ENCODE measurements around the gene CEP112.

CEP112 gene

DNA sequence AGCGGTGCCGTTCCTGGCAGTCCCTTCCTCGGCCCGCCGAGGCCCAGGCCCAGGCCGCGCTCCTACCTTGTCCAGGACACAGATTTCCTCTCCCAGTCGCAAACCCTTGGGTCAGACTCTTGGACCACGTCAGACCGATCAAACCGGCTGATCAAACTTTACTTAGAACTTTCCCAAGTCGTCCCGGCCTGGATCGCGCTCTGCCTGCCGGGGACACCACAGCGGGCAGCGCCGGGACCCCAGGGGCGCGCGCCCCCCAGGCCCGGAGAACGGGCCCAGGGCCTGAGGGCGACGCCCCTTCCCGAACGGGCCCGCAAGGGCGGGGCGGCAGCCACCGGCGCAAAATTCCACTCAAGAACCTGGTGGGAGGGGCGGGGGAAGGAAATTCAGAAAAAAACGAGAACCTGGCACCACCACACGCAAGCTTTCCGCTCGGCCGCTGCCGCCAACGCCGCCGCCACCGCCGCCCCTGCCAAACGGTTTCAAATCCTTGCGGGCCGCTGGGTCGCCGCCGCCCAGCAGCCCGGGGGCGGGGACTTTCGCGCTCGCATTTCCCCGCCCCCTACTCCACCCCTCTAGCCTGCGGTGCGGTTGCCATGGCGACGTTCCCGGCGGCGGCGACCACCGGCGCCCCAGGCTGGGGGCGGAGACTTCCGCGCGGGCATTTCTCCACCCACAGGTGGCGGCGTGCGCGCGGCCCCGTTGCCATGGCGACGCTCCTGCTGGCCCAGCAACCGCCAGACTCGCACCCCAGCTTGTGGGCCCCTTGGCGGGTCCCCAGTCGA lies at the start of gene CEP112:
TSS of gene CEP112 (minus strand) at position 541 of the 785 bp plus-strand sequence.
- DNase-seq, result peak; percentile 84

DNA sequence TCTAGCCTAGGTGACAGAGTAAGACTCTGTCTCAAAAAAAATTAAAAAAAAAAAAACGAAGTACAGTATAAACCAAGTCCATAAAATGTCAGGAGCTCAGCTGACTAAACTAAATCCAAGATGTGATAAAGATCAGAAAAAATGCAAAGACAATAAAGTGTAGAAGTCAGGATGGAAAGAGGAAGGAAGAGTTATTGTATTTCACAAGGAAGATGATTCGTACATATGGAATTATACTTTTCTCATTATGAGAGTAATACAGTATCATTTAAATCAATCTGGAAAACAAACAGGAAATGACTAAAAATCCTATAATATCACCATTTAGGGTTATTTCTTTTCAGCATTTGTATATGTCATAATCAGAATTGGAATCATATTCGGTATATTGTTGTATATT lies 48.7 kb upstream of the CEP112 start:
- DNase-seq, result no peak

DNA sequence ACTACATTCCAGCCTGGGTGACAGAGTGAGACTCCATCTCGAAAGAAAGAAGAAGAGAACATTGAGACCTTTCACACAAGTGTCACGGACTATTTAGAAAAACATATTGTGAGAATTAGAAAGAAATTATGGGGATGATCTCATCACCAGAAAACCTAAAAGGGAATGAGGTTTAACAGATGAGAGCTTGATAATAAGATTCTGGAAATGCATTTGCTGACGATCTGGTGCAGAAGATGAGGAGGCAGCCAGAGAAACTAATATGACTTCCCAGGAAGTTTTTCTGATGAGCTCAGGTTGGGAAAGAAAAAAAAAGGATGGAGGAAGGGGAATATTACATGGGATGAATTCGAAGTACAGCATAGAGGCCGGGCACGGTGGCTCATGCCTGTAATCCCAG lies 48.1 kb upstream of the CEP112 start:
- DNase-seq, result no peak

DNA sequence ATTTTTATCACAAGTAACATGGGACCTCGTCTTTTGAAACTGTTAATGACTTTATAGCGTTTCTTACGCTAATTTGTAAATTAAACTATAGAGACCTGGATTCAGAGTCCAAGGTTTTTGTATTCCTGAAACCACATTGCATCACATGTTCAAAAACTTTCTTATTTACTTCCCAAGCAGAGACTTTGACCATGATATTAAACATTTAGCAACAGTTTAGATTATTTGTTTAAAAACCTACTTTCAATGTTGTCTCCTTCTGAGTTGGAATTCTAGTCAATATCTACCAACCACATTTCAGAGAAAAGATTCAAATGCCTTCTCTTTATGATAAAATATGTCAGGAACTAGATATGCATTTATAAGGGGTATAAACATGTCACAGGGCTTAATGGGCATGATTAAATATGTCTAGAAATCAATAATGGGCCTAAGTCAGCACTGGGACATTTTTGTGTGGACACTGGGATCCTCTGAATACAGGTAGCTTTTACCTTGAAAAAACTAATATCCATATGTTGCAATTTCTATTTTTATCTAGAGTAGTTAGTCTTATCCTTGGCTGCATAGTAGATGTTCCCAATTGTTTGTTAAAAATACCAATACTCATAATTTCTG lies 43.6 kb upstream of the CEP112 start:
- no peak for DNase-seq

DNA sequence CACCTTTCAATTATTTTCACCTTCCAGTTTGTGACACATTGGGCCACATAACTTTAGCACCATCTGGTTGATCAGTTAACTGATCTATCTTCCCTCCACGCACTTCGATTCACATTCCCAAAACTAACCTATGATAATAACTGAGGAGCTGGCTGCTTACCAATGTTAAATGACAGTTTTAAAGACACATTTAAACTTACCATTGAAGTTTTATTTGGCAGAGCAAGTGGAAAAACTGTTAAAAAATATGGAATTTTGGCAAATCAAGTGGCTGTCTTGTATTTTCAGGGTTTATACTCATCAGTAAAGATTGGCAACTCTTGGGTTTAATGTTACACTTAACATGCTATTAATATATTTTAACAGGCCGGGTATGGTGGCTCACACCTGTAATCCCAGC lies 42.7 kb upstream of the CEP112 start:
- DNase-seq, result no peak

DNA sequence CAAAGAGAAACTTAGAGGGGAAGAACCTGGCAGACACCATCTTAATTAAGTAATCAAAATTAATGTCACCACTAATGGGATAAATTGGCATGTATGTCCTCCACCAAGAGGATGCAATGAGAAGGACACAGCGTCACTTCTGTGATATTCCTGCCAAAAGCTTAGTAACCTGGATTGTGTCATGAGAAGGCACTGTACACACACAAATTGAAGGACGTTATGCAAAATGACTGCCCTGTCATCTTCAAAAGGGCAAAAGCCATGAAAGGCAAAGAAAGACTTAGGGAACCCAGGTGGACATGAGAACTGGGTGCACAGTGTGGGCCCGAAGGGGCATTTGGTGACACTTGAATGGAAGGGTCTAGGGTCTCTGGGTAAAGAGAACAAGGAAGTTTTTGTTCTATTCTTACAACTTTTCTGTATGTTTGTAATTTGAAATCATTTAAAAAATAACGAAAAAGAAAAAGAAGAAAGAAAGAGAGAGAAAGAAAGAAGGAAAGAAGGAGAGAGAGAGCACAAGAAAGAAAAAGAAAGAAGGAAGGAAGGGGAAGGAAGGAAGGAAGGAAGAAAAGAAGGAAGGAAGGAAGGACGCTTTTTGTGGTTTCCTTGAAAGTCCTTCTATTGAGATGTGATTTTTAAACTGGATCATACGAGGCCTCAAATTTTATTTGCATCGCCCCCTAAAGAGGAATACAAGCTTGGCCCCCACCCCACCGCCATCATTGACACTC lies 41.3 kb upstream of the CEP112 start:
- no peak for DNase-seq

DNA sequence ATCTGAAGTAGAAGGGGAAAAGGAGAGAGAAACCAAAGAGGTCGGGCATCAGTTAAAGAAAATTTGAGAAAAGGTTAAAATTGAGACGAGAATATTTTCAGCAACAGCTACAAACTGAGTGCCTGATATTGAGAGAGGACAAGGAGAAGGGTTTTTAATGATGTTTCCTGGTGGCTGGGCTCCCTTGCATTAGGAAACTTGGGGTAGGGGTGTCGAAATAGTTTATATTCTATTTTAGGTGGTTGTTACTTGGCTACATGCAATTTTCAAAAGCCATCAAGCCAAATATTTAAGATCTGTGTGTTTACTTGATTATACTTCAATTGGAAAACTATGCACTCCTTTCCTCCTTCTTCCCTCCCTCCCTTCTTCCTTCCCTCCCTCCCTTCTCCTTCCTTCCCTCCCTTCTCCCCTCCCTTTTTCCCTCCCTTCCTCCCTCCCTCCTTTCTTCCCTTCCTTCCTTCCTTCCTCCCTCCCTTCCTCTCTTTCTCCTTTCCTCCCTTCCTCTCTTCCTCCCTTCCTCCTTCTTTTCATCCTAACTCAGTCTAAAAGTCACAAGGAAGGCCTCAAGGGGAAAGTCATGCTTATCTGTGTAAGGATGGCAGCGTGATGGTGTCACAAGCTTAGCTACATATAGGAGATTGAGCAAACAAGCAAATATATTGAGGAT lies 39.1 kb upstream of the CEP112 start:
- DNase-seq, result no peak

DNA sequence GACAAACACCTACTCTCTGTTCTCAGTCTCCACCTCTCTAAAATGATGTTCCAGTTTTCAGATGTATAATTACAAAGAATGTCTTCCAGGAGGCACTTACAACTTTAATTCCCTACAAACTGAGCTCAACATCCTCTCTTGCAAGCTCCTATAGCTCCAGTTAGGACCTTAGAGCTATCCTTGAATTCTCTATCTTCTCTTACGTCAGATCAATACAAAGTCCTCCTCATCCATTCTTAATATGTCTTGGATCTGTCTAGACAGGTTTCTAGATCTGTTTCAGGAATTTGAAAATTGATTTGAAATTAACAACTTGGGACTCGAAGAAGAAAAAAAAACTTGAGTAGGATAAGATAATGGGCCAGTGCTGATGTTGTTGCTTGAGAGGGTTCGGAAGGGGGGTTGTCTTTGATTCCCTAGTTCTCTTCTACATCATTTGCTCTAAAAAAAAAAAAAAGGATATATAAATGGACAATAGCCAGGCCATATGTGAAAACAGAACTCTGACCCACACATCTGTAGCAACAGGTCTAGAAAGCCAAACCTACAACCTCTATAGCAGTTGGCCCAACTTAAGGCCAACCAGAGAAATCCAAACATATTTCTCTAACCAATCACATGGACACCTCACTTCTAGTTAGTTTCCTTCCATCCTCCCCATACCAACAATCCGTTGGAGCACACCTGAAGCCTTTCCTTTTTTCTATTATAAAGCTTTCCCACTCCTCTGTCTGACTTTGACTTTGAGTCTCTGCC lies 38.0 kb upstream of the CEP112 start:
- no peak for DNase-seq

DNA sequence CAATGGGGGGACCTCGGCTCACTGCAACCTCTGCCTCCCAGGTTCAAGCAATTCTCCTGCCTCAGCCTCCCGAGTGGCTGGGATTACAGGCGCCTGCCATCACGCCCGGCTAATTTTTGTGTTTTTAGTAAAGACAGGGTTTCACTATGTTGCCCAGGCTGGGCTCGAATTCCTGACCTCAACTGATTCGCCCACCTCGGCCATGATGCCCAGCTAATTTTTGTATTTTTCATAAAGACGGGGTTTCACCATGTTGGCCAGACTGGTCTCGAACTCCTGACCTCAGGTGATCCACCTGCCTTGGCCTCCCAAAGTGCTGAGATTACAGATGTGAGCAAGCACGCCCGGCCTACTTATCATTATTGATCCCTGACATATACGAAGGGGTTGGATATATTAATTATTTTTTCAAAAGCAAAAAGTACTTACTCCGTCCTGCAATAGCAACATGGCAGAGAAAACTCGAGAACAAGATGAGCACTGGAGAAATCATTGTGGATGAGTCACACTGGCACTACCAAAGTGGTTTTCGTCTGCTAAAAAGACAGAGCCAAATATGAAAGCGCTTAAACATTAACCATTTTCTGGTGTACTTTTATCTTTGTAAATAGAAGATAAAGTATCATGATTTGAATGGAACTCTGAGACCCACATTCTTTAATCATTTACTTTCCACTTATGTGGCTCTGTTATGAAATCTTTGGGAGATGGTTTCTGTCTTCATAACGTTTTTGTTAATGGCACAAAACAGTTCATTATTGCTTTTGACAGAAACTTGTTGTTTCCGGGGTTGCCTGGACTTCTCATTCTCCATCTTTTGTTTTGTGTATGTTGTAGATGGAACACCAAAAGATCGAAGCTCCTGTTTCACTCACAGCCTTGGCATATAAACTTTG lies 37.2 kb upstream of the CEP112 start, which contains the start of gene APOH:
TSS of gene APOH (minus strand) at position 529 of the 896 bp plus-strand sequence. CDS start at position 493, 36 bp downstream.
- no peak for DNase-seq

DNA sequence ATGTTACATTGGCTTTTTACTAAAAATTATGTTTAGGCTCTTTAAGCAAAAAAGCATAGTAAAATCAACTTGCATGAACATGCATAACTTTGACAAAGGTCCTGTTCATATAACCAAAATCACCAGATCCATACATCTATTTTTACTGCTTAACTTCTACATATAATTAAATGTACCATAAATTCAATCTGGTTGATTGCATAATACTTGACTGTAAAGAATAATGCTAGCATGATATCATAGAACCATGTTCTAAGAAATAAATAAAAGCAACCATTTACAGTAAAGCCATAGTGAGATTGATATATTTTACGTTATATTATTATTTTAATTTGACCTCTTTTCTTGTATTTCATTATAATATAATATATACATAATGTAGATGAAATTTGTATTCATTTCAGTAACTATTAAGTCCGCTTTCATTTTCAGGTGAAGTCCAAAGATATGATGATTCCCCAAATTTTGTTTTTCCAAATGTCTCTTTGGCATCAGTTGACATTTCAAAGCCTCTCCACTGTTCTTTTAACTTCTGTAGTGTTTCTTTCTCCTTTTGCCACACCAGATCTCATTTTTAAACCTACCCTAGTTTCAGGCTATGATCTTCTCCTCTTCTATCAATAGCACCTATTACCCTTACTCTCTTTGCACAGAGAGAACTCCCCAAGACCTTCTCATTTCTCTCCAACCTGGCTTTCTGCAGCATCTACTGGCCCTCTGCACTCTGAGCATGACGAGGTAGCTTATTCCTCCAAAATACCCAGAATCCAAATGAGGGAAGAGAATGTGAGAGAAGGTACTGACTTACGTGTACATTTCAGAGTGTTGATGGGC lies 35.5 kb upstream of the CEP112 start:
- no peak for DNase-seq

DNA sequence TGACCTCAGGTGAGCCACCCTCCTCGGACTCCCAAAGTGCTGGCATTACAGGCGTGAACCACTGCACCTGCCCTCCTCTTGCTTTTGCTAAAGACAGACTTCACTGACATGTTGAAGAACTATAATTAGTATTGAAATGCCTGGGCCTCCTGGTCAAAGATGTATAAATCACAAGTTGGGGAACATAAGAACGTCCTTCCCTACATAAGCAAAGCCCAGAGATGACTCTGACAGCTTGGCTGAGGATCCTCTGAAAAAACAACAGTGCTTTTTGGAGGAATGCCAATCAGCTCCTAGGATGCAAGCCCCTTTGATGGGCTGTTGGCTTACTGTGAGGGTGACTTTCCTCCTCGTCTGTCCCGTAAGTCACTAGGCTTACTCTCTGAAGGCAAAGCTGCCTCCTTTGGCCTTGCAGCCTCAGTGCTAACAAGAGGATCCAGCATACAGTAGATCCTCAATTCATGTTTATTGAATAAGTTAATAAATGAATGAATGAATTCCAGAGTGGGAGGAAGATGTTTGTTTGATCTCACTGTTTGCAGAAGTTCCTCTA lies 30.9 kb upstream of the CEP112 start:
- no peak for DNase-seq

DNA sequence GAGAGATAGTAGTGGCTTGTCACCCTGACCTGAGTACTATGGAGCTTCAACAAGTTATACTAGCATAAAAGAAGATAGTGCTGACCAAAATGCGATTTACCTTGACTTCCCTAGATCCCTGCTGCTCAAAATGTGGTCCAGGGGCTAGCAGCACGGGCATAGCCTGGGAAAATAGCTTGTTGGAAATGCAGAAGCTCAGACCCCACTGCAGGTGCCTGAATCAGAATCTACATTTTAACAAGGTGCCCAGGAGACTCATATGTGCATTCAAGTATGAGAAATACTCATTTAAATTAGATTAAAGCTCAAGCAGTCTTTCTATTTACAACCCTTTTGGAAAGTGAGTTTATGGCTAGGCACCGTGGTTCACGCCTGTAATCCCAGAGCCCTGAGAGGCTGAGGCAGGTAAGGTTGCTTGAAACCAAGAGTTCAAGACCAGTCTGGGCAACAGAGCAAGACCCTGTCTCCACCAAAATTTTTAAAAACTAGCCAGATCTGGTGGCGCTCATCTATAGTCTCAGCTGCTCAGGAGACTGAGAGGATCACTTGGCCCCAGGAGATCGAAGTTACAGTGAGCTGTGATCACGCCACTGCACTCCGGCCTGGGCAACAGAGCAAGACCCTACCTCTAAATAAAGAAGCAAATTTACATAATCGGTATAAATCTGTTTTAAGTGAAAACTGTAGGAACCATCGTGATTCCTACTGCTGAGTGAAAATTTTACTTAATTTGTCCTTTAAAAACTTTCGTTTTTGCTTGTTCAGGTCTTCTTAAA lies 30.0 kb upstream of the CEP112 start:
- no peak for DNase-seq

DNA sequence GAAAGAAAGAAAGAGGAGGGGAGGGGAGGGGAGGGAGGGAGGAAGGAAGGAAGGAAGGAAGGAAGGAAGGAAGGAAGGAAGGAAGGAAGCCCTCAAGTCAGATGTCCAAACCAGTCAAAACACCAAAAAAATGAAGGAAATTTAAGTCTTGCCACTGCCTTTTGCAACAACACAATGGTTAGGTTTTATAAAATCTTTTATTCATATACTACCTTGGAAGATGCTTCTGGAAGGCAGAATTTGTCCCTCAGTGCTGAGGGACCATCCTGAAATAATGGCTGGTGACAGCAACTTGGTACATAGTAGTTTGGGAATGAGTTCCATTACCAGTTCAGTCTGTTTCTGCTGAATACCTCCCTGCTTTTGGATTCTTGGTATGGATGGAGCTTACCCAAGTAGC lies 29.4 kb upstream of the CEP112 start:
- no peak for DNase-seq

DNA sequence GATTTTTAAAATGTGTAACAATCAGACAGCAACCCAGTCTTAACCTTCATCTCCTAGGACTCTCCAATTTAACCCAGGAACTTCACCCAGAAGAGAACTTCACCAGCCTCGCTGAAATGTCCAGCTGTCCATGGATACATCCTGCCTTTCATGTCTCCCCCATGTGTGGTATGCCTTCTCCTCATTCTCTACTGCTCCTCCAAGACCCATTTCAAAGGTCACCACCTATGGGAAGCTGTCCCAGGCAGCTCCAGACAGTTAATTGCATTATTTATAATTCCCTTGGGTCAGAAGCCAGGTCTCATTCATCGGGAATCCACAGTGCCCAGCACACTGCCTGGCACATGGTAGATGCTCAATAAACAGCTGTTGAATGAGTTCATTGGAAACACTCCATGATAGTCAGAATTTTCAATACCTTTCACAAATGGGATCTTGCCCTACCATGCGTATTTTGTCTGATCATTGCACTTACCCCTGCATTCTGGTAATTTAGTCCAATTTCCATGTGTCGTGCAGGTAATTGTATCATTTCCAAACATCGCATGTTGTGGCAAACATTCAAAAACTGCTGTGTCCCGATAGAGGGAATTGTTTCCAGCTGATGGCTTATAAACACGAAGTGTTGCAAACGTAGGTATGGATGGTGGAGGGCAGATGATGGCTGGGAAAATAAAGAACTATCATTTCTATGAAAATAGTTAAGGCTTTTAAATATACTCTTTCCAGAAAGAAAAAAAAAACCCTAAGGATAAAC lies 28.3 kb upstream of the CEP112 start:
- no peak for DNase-seq

DNA sequence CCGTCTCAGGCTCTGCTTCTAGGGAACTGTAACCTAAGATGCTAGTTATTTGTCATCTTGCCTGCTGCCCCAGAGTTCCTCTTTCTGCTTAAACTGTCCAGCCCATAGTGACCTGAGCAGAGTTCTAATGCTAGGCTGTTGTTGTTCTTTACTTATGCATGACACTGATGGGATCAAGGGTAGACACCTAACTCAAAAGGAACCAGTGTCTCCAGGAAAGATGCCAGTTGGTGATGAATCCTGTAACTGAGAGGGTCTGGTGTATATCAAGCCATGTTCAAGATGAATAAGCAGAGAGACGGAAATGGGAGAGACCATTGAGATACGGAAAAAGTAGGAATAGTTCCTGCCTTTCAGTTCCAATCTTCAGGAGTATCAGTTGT lies 23.6 kb upstream of the CEP112 start:
- no peak for DNase-seq

DNA sequence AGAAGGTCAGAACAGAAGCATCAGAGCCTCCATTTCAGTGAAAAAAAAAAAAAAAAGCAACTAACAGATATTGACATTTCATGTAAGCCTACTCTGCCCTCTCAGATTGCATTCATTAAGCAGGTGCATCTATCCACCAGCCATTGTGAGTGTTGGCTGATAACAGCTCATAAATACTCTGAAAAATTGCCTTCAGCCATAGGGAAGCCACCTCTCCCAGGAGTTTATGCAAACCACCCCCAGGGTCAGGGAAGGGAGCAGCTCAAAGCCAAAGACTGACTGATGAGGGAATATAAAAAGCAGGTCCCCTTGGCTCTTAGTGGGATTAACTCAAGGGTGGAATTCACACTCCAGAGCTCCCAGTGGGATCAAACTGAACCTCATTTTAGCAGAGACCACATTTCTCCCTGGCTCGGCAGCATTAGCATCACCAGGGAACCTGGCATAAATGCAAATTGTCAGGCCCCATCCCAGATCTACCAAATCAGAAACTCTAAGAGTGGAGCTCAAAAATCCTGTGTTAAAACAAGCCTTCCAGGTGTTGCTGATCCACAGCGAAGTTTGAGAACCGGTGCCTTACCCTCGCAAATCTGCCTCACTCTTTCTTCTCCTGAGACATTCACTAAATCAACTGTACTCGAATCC lies 23.1 kb upstream of the CEP112 start:
- DNase-seq, result no peak

DNA sequence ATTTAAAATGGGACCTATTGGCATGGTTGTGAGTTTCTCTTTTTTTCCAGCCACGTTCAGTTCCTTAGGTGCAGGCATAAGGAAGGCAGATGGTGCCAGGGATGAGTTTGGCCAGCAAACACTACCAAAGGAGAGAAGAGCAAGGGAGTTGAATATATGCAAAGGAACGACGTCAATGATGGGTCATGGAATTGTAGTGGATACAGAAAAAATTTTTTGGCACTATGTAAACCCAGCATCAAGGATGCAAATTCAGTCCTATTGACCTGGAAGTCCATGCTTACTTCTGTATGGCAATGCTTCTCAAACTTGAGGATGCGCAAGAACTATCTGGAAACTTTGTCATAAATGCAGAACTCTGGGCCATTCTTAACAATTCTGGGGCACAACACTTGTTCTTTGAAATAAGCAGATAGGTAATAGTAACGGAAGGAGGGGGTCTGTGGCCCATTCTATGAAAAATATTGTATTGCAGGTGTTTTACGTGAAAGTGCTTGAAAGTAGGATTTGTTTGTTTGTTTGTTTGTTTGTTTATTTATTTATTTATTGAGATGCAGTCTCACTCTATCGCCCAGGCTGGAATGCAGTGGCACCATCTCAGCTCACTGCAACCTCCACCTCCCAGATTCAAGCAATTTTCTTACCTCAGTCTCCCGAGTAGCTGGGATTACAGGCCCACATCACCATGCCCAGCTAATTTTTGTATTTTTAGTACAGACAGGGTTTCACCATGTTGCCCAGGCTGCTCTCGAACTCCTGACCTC lies 19.3 kb upstream of the CEP112 start:
- no peak for DNase-seq

Data from GDM1 (cell line).